Trophoblast cell (in vitro differentiated cells and primary cell): Measurements from ENCODE around the gene GGA1.
A peak's percentile ranks its signal among the peaks of the same experiment; 100 is the strongest.
"Not testable (repeated sequence)": the region's sequence is repeated elsewhere in the genome, so short reads cannot be mapped to it uniquely, and the experiment has no call there.

ENCODE experiments used
- DNase-seq, 2 donors: peaks; one replicate each; pipeline ENCODE4 v3.0.0-alpha.2; 2016
- H2AFZ ChIP-seq: 2 replicates; pipeline ENCODE4 v1.6.1; 2013; ENCODE audit warnings: low read length, moderate library complexity, mild to moderate bottlenecking; ENCODE audit not compliant: insufficient read depth, poor library complexity
- H2AK5ac ChIP-seq: 2 replicates; pipeline ENCODE4 v1.6.1; 2013; ENCODE audit warnings: mild to moderate bottlenecking, low read length
- H2BK120ac ChIP-seq: 2 replicates; pipeline ENCODE4 v1.6.1; 2013; ENCODE audit warnings: low read length, mild to moderate bottlenecking, moderate library complexity; ENCODE audit not compliant: insufficient read depth, poor library complexity
- H2BK12ac ChIP-seq: 2 replicates; pipeline ENCODE4 v1.6.1; 2013; ENCODE audit warnings: mild to moderate bottlenecking, low read length, moderate library complexity
- H2BK5ac ChIP-seq: 2 replicates; pipeline ENCODE4 v1.6.1; 2013; ENCODE audit warnings: low read length, low read depth, moderate library complexity, mild to moderate bottlenecking; ENCODE audit not compliant: poor library complexity
- H3K14ac ChIP-seq: 2 replicates; pipeline ENCODE4 v1.6.1; 2013; ENCODE audit warnings: mild to moderate bottlenecking, low read length
- H3K18ac ChIP-seq: 2 replicates; pipeline ENCODE4 v1.6.1; 2013; ENCODE audit warnings: mild to moderate bottlenecking, low read length
- H3K23ac ChIP-seq: 2 replicates; pipeline ENCODE4 v1.6.1; 2013; ENCODE audit warnings: low read length
- H3K27ac ChIP-seq: 2 replicates; pipeline ENCODE4 v1.5.1; 2013; ENCODE audit warnings: low read depth, mild to moderate bottlenecking, inconsistent platforms, low read length, moderate library complexity
- H3K27me3 ChIP-seq: 2 replicates; pipeline ENCODE4 v1.6.1; 2013; ENCODE audit warnings: inconsistent platforms, mild to moderate bottlenecking, low read length, moderate library complexity; ENCODE audit not compliant: insufficient read depth
- H3K36me3 ChIP-seq, 2 experiments: 1 replicate in 1 of 2; 2 replicates in 1 of 2; pipeline ENCODE4 v1.6.1; 2013; ENCODE audit warnings: low read length in 2 of 2, mild to moderate bottlenecking in 2 of 2, moderate library complexity in 1 of 2; ENCODE audit not compliant: insufficient read depth in 2 of 2, control insufficient read depth in 1 of 2
- H3K4ac ChIP-seq: 2 replicates; pipeline ENCODE4 v1.6.1; 2013; ENCODE audit warnings: low read depth, mild to moderate bottlenecking, low read length, moderate library complexity
- H3K4me1 ChIP-seq, 2 experiments: 1 replicate in 1 of 2; 2 replicates in 1 of 2; pipeline ENCODE4 v1.6.1; 2013; ENCODE audit warnings: low read length in 2 of 2, mild to moderate bottlenecking in 2 of 2, moderate library complexity in 1 of 2; ENCODE audit not compliant: insufficient read depth in 2 of 2, control insufficient read depth in 1 of 2
- H3K4me2 ChIP-seq: 2 replicates; pipeline ENCODE4 v1.6.1; 2013; ENCODE audit warnings: inconsistent platforms, mild to moderate bottlenecking, low read length, moderate library complexity
- H3K4me3 ChIP-seq: 2 replicates; pipeline ENCODE4 v1.5.1; 2013; ENCODE audit warnings: mild to moderate bottlenecking, low read depth, low read length, inconsistent platforms
- H3K79me1 ChIP-seq: one replicate; pipeline ENCODE4 v1.6.1; 2013; ENCODE audit warnings: low read length
- H3K79me2 ChIP-seq: 2 replicates; pipeline ENCODE4 v1.6.1; 2013; ENCODE audit warnings: low read length, mild to moderate bottlenecking; ENCODE audit not compliant: control insufficient read depth, insufficient read depth, poor library complexity
- H3K9ac ChIP-seq: 2 replicates; pipeline ENCODE4 v1.6.1; 2013; ENCODE audit warnings: mild to moderate bottlenecking, low read length
- H3K9me3 ChIP-seq: 2 replicates; pipeline ENCODE4 v1.6.1; 2013; ENCODE audit warnings: low read depth, mild to moderate bottlenecking, control low read depth, inconsistent platforms, low read length; ENCODE audit not compliant: insufficient read depth
- H4K12ac ChIP-seq: 2 replicates; pipeline ENCODE4 v1.6.1; 2013; ENCODE audit warnings: low read depth, mild to moderate bottlenecking, low read length, moderate library complexity
- H4K8ac ChIP-seq: 2 replicates; pipeline ENCODE4 v1.6.1; 2013; ENCODE audit warnings: low read depth, mild to moderate bottlenecking, low read length, moderate library complexity
- H4K91ac ChIP-seq: one replicate; pipeline ENCODE4 v1.6.1; 2013; ENCODE audit warnings: low read depth, mild to moderate bottlenecking, low read length, moderate library complexity
- WGBS: extraction: QIAGEN DNeasy Blood & Tissue Kit; methylation state at CpG from one replicate; pipeline ENCODE4 v1.1.7; 2013; ENCODE audit warnings: missing lambda C conversion rate; ENCODE audit not compliant: insufficient read length, insufficient coverage; ENCODE audit errors: extremely low coverage; 5-methylcytosine and 5-hydroxymethylcytosine counted together

The GGA1 gene

DNA sequence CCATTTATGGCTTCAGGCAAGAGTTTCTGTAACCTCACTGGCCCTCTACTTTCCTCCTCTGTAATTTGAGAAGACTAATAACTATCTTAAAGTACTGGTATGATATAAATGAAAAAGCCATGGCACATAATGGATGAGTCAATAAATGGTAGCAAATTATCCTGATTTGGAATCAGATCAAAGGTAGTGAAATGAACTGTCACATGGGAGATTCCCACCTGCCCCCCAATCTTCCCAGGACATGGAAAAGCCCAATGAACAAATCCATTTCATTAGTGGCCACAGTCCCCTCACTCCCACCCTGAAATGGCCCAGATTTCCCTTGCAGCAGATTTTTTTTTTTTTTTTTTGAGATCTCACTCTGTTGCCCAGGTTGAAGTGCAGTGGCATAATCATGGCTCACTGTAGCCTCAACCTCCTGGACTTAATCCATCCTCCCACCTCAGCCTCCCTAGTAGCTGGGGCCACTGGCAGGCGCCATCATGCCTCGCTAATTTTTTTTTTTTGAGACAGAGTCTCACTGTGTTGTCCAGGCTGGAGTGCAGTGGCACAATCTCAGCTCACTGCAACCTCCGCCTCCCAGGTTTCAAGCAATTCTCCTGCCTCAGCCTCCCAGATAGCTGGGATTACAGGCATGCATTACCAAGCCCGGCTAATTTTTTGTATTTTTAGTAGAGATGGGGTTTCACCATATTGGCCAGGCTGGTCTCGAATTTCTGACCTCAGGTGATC lies 5.9 kb upstream of the GGA1 start:
- H3K23ac ChIP-seq, H3K4me2 ChIP-seq, H3K9me3 ChIP-seq, H3K79me2 ChIP-seq, H2BK5ac ChIP-seq, H2AK5ac ChIP-seq, H3K4me3 ChIP-seq, H3K79me1 ChIP-seq, H4K91ac ChIP-seq, H3K4me1 ChIP-seq, H3K36me3 ChIP-seq, H4K12ac ChIP-seq, H3K14ac ChIP-seq, H4K8ac ChIP-seq, H2BK120ac ChIP-seq, H2AFZ ChIP-seq, H2BK12ac ChIP-seq, H3K18ac ChIP-seq, H3K4ac ChIP-seq, H3K27ac ChIP-seq, DNase-seq, H3K9ac ChIP-seq, H3K27me3 ChIP-seq: not testable (repeated sequence)
- no CpG with 5 or more reads among the region's 5 CpGs for whole genome bisulfite sequencing

DNA sequence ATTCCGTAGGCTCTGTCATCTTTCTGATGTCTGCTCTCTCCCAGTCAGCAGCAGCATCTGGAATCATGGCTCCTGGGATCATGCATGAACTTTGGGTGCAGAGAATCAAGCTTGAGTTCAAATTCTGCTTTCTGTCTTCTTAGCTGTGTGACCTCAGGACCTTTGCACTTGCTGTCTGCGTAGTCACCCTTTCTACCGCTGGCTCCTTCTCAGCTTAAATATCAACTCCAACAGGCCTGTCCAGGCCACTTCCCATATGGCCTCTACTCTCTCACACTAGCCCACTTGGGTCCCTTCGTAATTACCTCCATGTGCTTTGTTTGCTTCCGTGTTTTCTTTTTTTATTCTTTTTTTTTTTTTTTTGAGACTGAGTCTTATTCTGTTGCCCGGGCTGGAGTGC lies 4.6 kb upstream of the GGA1 start:
- DNase-seq, result no peak
- no peak overlapping the region for H2BK120ac ChIP-seq
- H3K79me1 ChIP-seq, result peaks cover 9% of the 10 kb centered on the region
- H3K18ac ChIP-seq, result no peak overlapping the region
- H3K27ac ChIP-seq, result no peak overlapping the region
- no peak overlapping the region for H2AK5ac ChIP-seq
- no peak overlapping the region for H2AFZ ChIP-seq
- H3K23ac ChIP-seq, result no peak overlapping the region
- H2BK12ac ChIP-seq, result no peak overlapping the region
- no peaks in the 10 kb centered on the region for H3K27me3 ChIP-seq
- H3K36me3 ChIP-seq, result no peaks in the 10 kb centered on the region
- H3K4me3 ChIP-seq, result no peak overlapping the region
- no peak overlapping the region for H4K91ac ChIP-seq
- H3K4me2 ChIP-seq, result no peak overlapping the region
- H3K4ac ChIP-seq, result no peak overlapping the region
- H4K8ac ChIP-seq, result no peak overlapping the region
- H3K79me2 ChIP-seq, result peaks cover 5% of the 10 kb centered on the region
- WGBS, result no CpG with 5 or more reads among the region's 6 CpGs
- H2BK5ac ChIP-seq, result no peak overlapping the region
- no peak overlapping the region for H4K12ac ChIP-seq
- H3K4me1 ChIP-seq, result peaks cover 0 to 6% of the 10 kb centered on the region in 2 experiments
- no peaks in the 10 kb centered on the region for H3K9me3 ChIP-seq
- no peak overlapping the region for H3K9ac ChIP-seq
- H3K14ac ChIP-seq, result no peak overlapping the region

DNA sequence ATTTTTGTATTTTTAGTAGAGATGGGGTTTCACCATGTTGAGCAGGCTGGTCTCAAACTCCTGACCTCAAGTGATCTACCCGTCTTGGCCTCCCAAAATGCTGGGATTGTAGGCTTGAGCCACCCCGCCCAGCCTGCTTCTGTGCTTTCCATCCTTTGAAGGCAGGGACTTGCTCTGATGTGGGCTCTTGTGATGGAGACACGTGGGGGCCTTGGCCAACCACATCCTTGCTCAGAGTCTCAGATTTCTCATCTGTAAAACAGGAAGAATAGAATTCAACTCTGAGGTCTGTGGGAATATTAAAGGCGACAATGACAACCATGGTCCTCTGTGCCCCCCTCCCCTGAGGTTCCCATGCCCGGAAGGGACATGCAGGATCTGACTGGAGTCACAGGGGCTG lies 3.8 kb upstream of the GGA1 start:
- no peak overlapping the region for H2BK5ac ChIP-seq
- no peak for DNase-seq
- no peaks in the 10 kb centered on the region for H3K9me3 ChIP-seq
- WGBS, result no CpG with 5 or more reads among the region's 5 CpGs
- no peak overlapping the region for H3K4me3 ChIP-seq
- H3K27ac ChIP-seq, result no peak overlapping the region
- no peak overlapping the region for H3K4ac ChIP-seq
- no peak overlapping the region for H3K4me2 ChIP-seq
- H4K91ac ChIP-seq, result no peak overlapping the region
- H3K9ac ChIP-seq, result no peak overlapping the region
- no peaks in the 10 kb centered on the region for H3K27me3 ChIP-seq
- no peak overlapping the region for H3K23ac ChIP-seq
- peaks cover 11% of the 10 kb centered on the region for H3K79me1 ChIP-seq
- H2BK12ac ChIP-seq, result no peak overlapping the region
- H3K18ac ChIP-seq, result no peak overlapping the region
- H3K36me3 ChIP-seq, result no peaks in the 10 kb centered on the region
- no peak overlapping the region for H4K12ac ChIP-seq
- H2AK5ac ChIP-seq, result no peak overlapping the region
- no peak overlapping the region for H3K14ac ChIP-seq
- H2BK120ac ChIP-seq, result no peak overlapping the region
- H4K8ac ChIP-seq, result no peak overlapping the region
- H3K79me2 ChIP-seq, result peaks cover 8% of the 10 kb centered on the region
- H2AFZ ChIP-seq, result no peak overlapping the region
- H3K4me1 ChIP-seq, result peaks cover 5 to 11% of the 10 kb centered on the region in 2 experiments

DNA sequence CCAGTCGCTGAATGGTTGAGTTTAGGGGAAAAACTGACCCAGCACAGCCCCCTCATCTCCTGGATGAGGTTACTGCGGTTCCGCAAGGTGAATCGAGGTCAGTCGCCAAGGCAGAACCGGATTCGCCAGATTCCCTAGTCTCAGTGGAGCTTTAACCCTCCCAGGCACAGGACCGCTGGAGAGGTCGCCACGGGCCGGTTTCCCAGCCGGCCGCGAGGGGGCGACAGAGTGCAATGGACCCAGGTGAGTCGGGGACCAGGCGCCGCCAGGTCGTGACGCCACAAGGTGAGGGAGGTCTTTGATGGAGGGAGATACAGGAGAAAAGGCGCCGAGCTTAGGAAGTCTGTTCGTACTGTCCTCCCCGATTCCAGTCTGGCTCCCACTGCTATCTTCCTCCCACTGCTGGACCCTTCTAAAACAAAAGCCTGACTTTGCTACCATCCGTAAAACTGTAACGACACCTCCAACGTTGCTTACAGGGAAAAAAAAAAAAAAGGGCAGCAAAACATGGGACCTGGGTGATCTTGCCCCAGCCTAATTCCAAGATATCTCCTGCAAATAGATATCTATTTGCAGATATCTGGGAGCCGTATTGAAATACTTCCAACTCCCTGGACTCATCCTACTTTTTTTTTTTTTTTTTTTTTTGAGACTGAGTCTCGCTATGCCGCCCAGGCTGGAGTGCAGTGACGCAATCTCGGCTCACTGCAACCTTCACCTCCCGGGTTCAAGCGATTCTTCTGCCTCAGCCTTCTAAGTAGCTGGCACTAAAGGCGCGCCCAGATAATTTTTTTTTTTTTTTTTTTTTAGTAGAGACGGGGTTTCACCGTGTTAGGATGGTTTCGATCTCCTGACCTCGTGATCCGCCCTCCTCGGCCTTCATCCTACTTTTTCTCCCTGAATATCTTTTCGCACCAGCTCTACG lies 1.4 kb upstream of the GGA1 start:
- H3K14ac ChIP-seq, result peak overlapping the region; percentile 59
- peak overlapping the region; percentile 90 for H3K4me2 ChIP-seq
- DNase-seq, result peak; percentile 98 to 99
- H3K79me1 ChIP-seq, result peaks cover 11% of the 10 kb centered on the region
- no peak overlapping the region for H2AK5ac ChIP-seq
- no peaks in the 10 kb centered on the region for H3K9me3 ChIP-seq
- H3K4me1 ChIP-seq, result peaks cover 5% of the 10 kb centered on the region in 2 experiments
- peak overlapping the region; percentile 76 for H2BK5ac ChIP-seq
- no peak overlapping the region for H3K4me3 ChIP-seq
- no peak overlapping the region for H3K18ac ChIP-seq
- no peak overlapping the region for H3K23ac ChIP-seq
- H4K91ac ChIP-seq, result no peak overlapping the region
- no peaks in the 10 kb centered on the region for H3K27me3 ChIP-seq
- peak overlapping the region; percentile 87 for H3K27ac ChIP-seq
- peak overlapping the region; percentile 23 for H4K12ac ChIP-seq
- peaks cover 8% of the 10 kb centered on the region for H3K79me2 ChIP-seq
- WGBS, result no CpG with 5 or more reads among the region's 44 CpGs
- H3K9ac ChIP-seq, result no peak overlapping the region
- no peak overlapping the region for H2BK12ac ChIP-seq
- peak overlapping the region; percentile 21 for H2BK120ac ChIP-seq
- H2AFZ ChIP-seq, result peak overlapping the region; percentile 37
- H3K4ac ChIP-seq, result no peak overlapping the region
- H3K36me3 ChIP-seq, result no peaks in the 10 kb centered on the region
- peak overlapping the region; percentile 66 for H4K8ac ChIP-seq
